Keratinocyte (primary cell): ENCODE data around the gene TFDP2. TPM values are rescaled to one million over a fixed set of nuclear protein-coding genes. Genes with fewer than 3 reads are reported as not detected.

Source experiments
- DNase-seq: peaks from one replicate; pipeline ENCODE4 v3.0.0-alpha.2; 2011; ENCODE audit warnings: low read depth, missing footprints, low spot score
- FAIRE-seq: peaks from 2 replicates; lab custom pipeline; 2011; peaks lifted over from hg19 to GRCh38; lab: Jason Lieb, UNC
- H2AFZ ChIP-seq: 2 replicates; pipeline ENCODE4 v1.6.0; 2012; ENCODE audit warnings: low read length, control low read depth, inconsistent platforms; ENCODE audit not compliant: control insufficient read depth
- H3K27ac ChIP-seq: 2 replicates; pipeline ENCODE4 v1.5.1; 2011; ENCODE audit warnings: low read length; ENCODE audit not compliant: control insufficient read depth, insufficient read depth
- H3K27me3 ChIP-seq: 3 replicates; pipeline ENCODE4 v1.6.0; 2011; ENCODE audit warnings: low read length; ENCODE audit not compliant: control insufficient read depth, insufficient read depth; ENCODE audit errors: extremely low read depth
- H3K36me3 ChIP-seq, 2 experiments: 2 replicates in 1 of 2; 3 replicates in 1 of 2; pipeline ENCODE4 v1.5.1; 2011; ENCODE audit warnings: low read length in 2 of 2, mild to moderate bottlenecking in 1 of 2; ENCODE audit not compliant: control insufficient read depth in 2 of 2, insufficient read depth in 2 of 2; ENCODE audit errors: extremely low read depth in 1 of 2
- H3K4me1 ChIP-seq: 3 replicates; pipeline ENCODE4 v1.5.1; 2011; ENCODE audit warnings: low read length; ENCODE audit not compliant: control insufficient read depth, insufficient read depth; ENCODE audit errors: extremely low read depth
- H3K4me2 ChIP-seq: 3 replicates; pipeline ENCODE4 v1.6.0; 2011; ENCODE audit warnings: low read depth, low read length; ENCODE audit not compliant: control insufficient read depth, insufficient read depth; ENCODE audit errors: extremely low read depth
- H3K4me3 ChIP-seq, 3 experiments: fragments of 200-600 bp in 1 of 3; sonication (generic) in 1 of 3; 2 replicates in 2 of 3; 3 replicates in 1 of 3; pipeline ENCODE4 v1.5.1; 2011 to 2016; ENCODE audit warnings: low read length in 3 of 3, mild to moderate bottlenecking in 3 of 3, control low read depth in 2 of 3, inconsistent platforms in 1 of 3, low read depth in 1 of 3, mixed read lengths in 1 of 3, mixed run types in 1 of 3, moderate library complexity in 1 of 3; ENCODE audit not compliant: control insufficient read depth in 2 of 3, insufficient read depth in 2 of 3; ENCODE audit errors: extremely low read depth in 1 of 3
- H3K79me2 ChIP-seq: 2 replicates; pipeline ENCODE4 v1.6.0; 2012; ENCODE audit warnings: low read length; ENCODE audit not compliant: control insufficient read depth, insufficient read depth
- H3K9ac ChIP-seq: 3 replicates; pipeline ENCODE4 v1.6.0; 2011; ENCODE audit warnings: low read length; ENCODE audit not compliant: control insufficient read depth, insufficient read depth; ENCODE audit errors: extremely low read depth
- H3K9me1 ChIP-seq: 3 replicates; pipeline ENCODE4 v1.6.0; 2011; ENCODE audit warnings: low read length; ENCODE audit not compliant: control insufficient read depth, insufficient read depth; ENCODE audit errors: extremely low read depth
- H3K9me3 ChIP-seq: 2 replicates; pipeline ENCODE4 v1.5.1; 2012; ENCODE audit warnings: low read depth, low read length; ENCODE audit not compliant: control insufficient read depth
- H4K20me1 ChIP-seq: 3 replicates; pipeline ENCODE4 v1.6.0; 2011; ENCODE audit warnings: low read length; ENCODE audit not compliant: control insufficient read depth, insufficient read depth; ENCODE audit errors: extremely low read depth
- CTCF ChIP-seq, 3 experiments: IDR thresholded peaks in 1 of 3; conservative IDR thresholded peaks in 1 of 3; optimal IDR thresholded peaks in 1 of 3; 2 replicates in 2 of 3; 3 replicates in 1 of 3; pipeline versions ENCODE3 to v1.5.1; 2011; ENCODE audit warnings: low read length in 3 of 3, mild to moderate bottlenecking in 3 of 3, moderate library complexity in 2 of 3, control low read depth in 1 of 3, inconsistent platforms in 1 of 3; ENCODE audit not compliant: insufficient read depth in 2 of 3; ENCODE audit errors: extremely low read depth in 1 of 3
- EZH2 ChIP-seq: IDR thresholded peaks from one replicate; pipeline ENCODE4 v1.6.1; 2012; ENCODE audit warnings: inconsistent platforms, mild to moderate bottlenecking, low read length, moderate library complexity
- dilution Hi-C: fragments of 300-500 bp; cut with MboI; formaldehyde crosslinking; loops from one replicate; pipeline ENCODE4 v1.7.0; 2020; ENCODE audit warnings: low sequenced_read_pairs; ENCODE audit not compliant: extremely low pct_ligation_motif_present
- polyA plus RNA-seq, 5 experiments: library from polyadenylated mRNA; depleted of rRNA in 3 of 5; stranded (reverse) in 3 of 5; stranded (forward) in 1 of 5; unstranded in 1 of 5; fragments of >200 nt; gene quantifications; 1 replicate in 1 of 5; 2 replicates in 3 of 5; 3 replicates in 1 of 5; pipeline versions ENCODE4 v1.2.1 to v1.2.3, GENCODE V29; 2011 to 2012; ENCODE audit warnings: missing spikeins in 2 of 5, low read depth in 1 of 5, low replicate concordance in 1 of 5

The TFDP2 gene
- polyA plus RNA-seq, 1 donor (not counting 4 experiments of a cell fraction or from before 2014, with no cell fraction given), result 40.6 TPM

- no peak overlapping the region for H3K4me2 ChIP-seq
- no peak overlapping the region for H3K9ac ChIP-seq
- H2AFZ ChIP-seq, result no peak overlapping the region
- DNase-seq, result no peak
- dilution Hi-C loops, result no loop called here
- H3K36me3 ChIP-seq, result no peaks in the 10 kb centered on the region
- no peak overlapping the region for H3K4me3 ChIP-seq
- H3K9me3 ChIP-seq, result no peaks in the 10 kb centered on the region
- TF ChIP-seq CTCF (optimal IDR thresholded peaks at IDR 0.05 in 1 of 3, IDR thresholded peaks at IDR 0.05 in 1 of 3, conservative IDR thresholded peaks at IDR 0.05 in 1 of 3; ENCODE audit: extremely low read depth in 1 of 3, insufficient read depth in 2 of 3, low read length in 3 of 3) (no peak), EZH2 (no peak)
- no peaks in the 10 kb centered on the region for H4K20me1 ChIP-seq
- no peak overlapping the region for H3K27ac ChIP-seq
- no peaks in the 10 kb centered on the region for H3K79me2 ChIP-seq
- no peaks in the 10 kb centered on the region for H3K4me1 ChIP-seq
- H3K27me3 ChIP-seq, result no peaks in the 10 kb centered on the region
- no peak for FAIRE-seq
- no peaks in the 10 kb centered on the region for H3K9me1 ChIP-seq
Observed at GRCh38 chr3:142029791-142030190, 119.6 kb downstream of the TFDP2 start.

- FAIRE-seq (no peak), DNase-seq (no peak)
- Histone ChIP-seq H3K9me3 (no peaks in the 10 kb centered on the region), H3K36me3 (no peaks in the 10 kb centered on the region), H3K79me2 (no peaks in the 10 kb centered on the region), H3K9me1 (no peaks in the 10 kb centered on the region), H3K27ac (no peak overlapping the region), H2AFZ (no peak overlapping the region), H3K4me3 (no peak overlapping the region), H3K27me3 (no peaks in the 10 kb centered on the region), H3K9ac (no peak overlapping the region), H4K20me1 (no peaks in the 10 kb centered on the region), H3K4me2 (no peak overlapping the region), H3K4me1 (no peaks in the 10 kb centered on the region)
- dilution Hi-C loops, result no loop called here
- TF ChIP-seq CTCF (optimal IDR thresholded peaks at IDR 0.05 in 1 of 3, IDR thresholded peaks at IDR 0.05 in 1 of 3, conservative IDR thresholded peaks at IDR 0.05 in 1 of 3; ENCODE audit: extremely low read depth in 1 of 3, insufficient read depth in 2 of 3, low read length in 3 of 3) (no peak), EZH2 (no peak)
Observed at GRCh38 chr3:142029052-142029642, 120.2 kb downstream of the TFDP2 start.
